Upper lobe of left lung (tissue), 6 donors: ENCODE measurements around the gene FBXL17. TPM values are rescaled to one million over a fixed set of nuclear protein-coding genes. Genes with fewer than 3 reads are reported as not detected.

Experiments used
- ATAC-seq, 2 donors: fragments of 200-7000 bp; cut with Tn5 transposase; one replicate each; pipeline ENCODE4 v1.9.1; 2022; ENCODE audit warnings: mild to moderate bottlenecking in 2 of 2, moderate library complexity in 2 of 2; ENCODE audit not compliant: low FRiP score in 2 of 2
- DNase-seq, 2 donors: peaks; one replicate each; pipeline ENCODE4 v3.0.0-alpha.2; 2019 to 2020
- H3K27ac ChIP-seq, 4 donors: fragments of 200-600 bp; sonication (generic); one replicate each; pipeline ENCODE4 v1.5.1; 2016 to 2019
- H3K27me3 ChIP-seq, 4 donors: fragments of 200-600 bp; sonication (generic); one replicate each; pipeline ENCODE4 v1.5.1; 2017 to 2019
- H3K36me3 ChIP-seq, 4 donors: fragments of 200-600 bp; sonication (generic); one replicate each; pipeline ENCODE4 v1.5.1; 2016 to 2019
- H3K4me1 ChIP-seq, 4 donors: fragments of 200-600 bp; sonication (generic); one replicate each; pipeline ENCODE4 v1.5.1; 2018 to 2019
- H3K4me3 ChIP-seq, 4 donors: fragments of 200-600 bp; sonication (generic); one replicate each; pipeline ENCODE4 v1.5.1; 2017 to 2019; ENCODE audit warnings: mild to moderate bottlenecking in 2 of 4, moderate library complexity in 1 of 4
- H3K9me3 ChIP-seq, 4 donors: fragments of 200-600 bp; sonication (generic); one replicate each; pipeline ENCODE4 v1.5.1; 2018 to 2019
- CTCF ChIP-seq, 6 experiments: fragments of 450-650 bp in 4 of 6; fragments of 200-600 bp in 2 of 6; sonication (generic) in 2 of 6; IDR thresholded peaks; one replicate each; pipeline ENCODE4 v1.5.1; 2016 to 2019; ENCODE audit warnings: antibody characterized with exemption in 6 of 6
- EP300 ChIP-seq, 4 donors: sonication (generic); formaldehyde crosslinking; IDR thresholded peaks; one replicate each; pipeline ENCODE4 v1.5.1; 2017; ENCODE audit warnings: antibody characterized with exemption in 4 of 4, control low read depth in 2 of 4
- POLR2A ChIP-seq, 4 donors: fragments of 450-650 bp; IDR thresholded peaks; one replicate each; pipeline ENCODE4 v1.5.1; 2016 to 2017; ENCODE audit warnings: antibody characterized with exemption in 4 of 4, mild to moderate bottlenecking in 2 of 4
- POLR2AphosphoS5 ChIP-seq, 2 donors: sonication (generic); formaldehyde crosslinking; IDR thresholded peaks; one replicate each; pipeline ENCODE4 v1.5.1; 2017; ENCODE audit warnings: antibody characterized with exemption in 2 of 2
- WGBS, 2 donors: methylation state at CpG; one replicate each; pipeline ENCODE4 v1.1.5; 2017 to 2018; 5-methylcytosine and 5-hydroxymethylcytosine counted together
- total RNA-seq, 6 donors: library from RNA; depleted of rRNA in 4 of 6; stranded (reverse); fragments of >200 nt in 4 of 6; gene quantifications; one replicate each; pipeline versions ENCODE4 v1.1.0 to v1.2.1, GENCODE V29; 2016 to 2021
- donor health status: DM: no; HTN: no; CAD: no; lungs with moderate emphysema.
- donor health status: DM: no; HTN: yes; CAD: no; lungs with severe emphysema.

FBXL17 gene
- total RNA-seq, 6 donors from 2014 or later: 10.0 to 47.1 (median 16.9) TPM

GRCh38 chr5:108344103-108344822 lies 37.6 kb downstream of the FBXL17 start:
- no peaks in the 10 kb centered on the region for H3K4me1 ChIP-seq
- no peak for TF ChIP-seq EP300 (IDR thresholded peaks at IDR 0.05)
- no peak for TF ChIP-seq POLR2AphosphoS5 (IDR thresholded peaks at IDR 0.05)

GRCh38 chr5:108341866-108342265 lies 40.0 kb downstream of the FBXL17 start:
- no peak overlapping the region for H3K27ac ChIP-seq
- 100% methylated on average over 1 of the region's 1 CpG for WGBS, 2 donors
- ATAC-seq: no peak
- no peaks in the 10 kb centered on the region for H3K27me3 ChIP-seq
- TF ChIP-seq CTCF (IDR thresholded peaks at IDR 0.05): no peak
- TF ChIP-seq POLR2A (IDR thresholded peaks at IDR 0.05): no peak
- no peak for TF ChIP-seq EP300 (IDR thresholded peaks at IDR 0.05)
- no peak for TF ChIP-seq POLR2AphosphoS5 (IDR thresholded peaks at IDR 0.05)
- no peak for DNase-seq
- H3K4me3 ChIP-seq: no peak overlapping the region
- H3K36me3 ChIP-seq: peaks cover 0 to 6% (median 0%) of the 10 kb centered on the region in 4 donors
- no peaks in the 10 kb centered on the region for H3K9me3 ChIP-seq
- no peaks in the 10 kb centered on the region for H3K4me1 ChIP-seq

More at GRCh38 chr5:108344103-108344822, 37.6 kb downstream of the FBXL17 start:
- no peak for DNase-seq
- Histone ChIP-seq H3K27ac (no peak overlapping the region), H3K36me3 (peaks cover 0 to 6% (median 0%) of the 10 kb centered on the region in 4 donors), H3K4me3 (no peak overlapping the region), H3K27me3 (no peaks in the 10 kb centered on the region), H3K9me3 (no peaks in the 10 kb centered on the region)
- ATAC-seq: no peak
- 86 to 88% methylated on average over 5 of the region's 5 CpGs for WGBS, 2 donors

GRCh38 chr5:108340131-108340530 lies 41.8 kb downstream of the FBXL17 start:
- 93 to 95% methylated on average over 8 of the region's 8 CpGs for WGBS, 2 donors
- no peak for TF ChIP-seq POLR2AphosphoS5 (IDR thresholded peaks at IDR 0.05)
- TF ChIP-seq POLR2A (IDR thresholded peaks at IDR 0.05): no peak
- TF ChIP-seq EP300 (IDR thresholded peaks at IDR 0.05): no peak
- no peak for TF ChIP-seq CTCF (IDR thresholded peaks at IDR 0.05)

GRCh38 chr5:108339220-108339619 lies 42.7 kb downstream of the FBXL17 start:
- ATAC-seq (no peak), DNase-seq (no peak)
- TF ChIP-seq POLR2AphosphoS5 (IDR thresholded peaks at IDR 0.05) (no peak), CTCF (IDR thresholded peaks at IDR 0.05) (no peak), POLR2A (IDR thresholded peaks at IDR 0.05) (no peak), EP300 (IDR thresholded peaks at IDR 0.05) (no peak)
- H3K27ac ChIP-seq: no peak overlapping the region
- H3K9me3 ChIP-seq: no peaks in the 10 kb centered on the region
- peaks cover 0 to 6% (median 0%) of the 10 kb centered on the region in 4 donors for H3K36me3 ChIP-seq
- H3K4me1 ChIP-seq: no peaks in the 10 kb centered on the region
- no peaks in the 10 kb centered on the region for H3K27me3 ChIP-seq
- H3K4me3 ChIP-seq: no peak overlapping the region
- 85 to 87% methylated on average over 1 of the region's 1 CpG for WGBS, 2 donors

More at GRCh38 chr5:108340131-108340530, 41.8 kb downstream of the FBXL17 start:
- H3K27ac ChIP-seq: no peak overlapping the region
- H3K4me3 ChIP-seq: no peak overlapping the region
- no peaks in the 10 kb centered on the region for H3K27me3 ChIP-seq
- peaks cover 0 to 6% (median 0%) of the 10 kb centered on the region in 4 donors for H3K36me3 ChIP-seq
- no peaks in the 10 kb centered on the region for H3K4me1 ChIP-seq
- ATAC-seq: no peak
- H3K9me3 ChIP-seq: no peaks in the 10 kb centered on the region
- no peak for DNase-seq

- Histone ChIP-seq H3K4me3 (no peak overlapping the region), H3K27me3 (no peaks in the 10 kb centered on the region), H3K9me3 (no peaks in the 10 kb centered on the region), H3K4me1 (no peaks in the 10 kb centered on the region), H3K27ac (no peak overlapping the region), H3K36me3 (no peaks in the 10 kb centered on the region)
- TF ChIP-seq CTCF (IDR thresholded peaks at IDR 0.05) (no peak), POLR2A (IDR thresholded peaks at IDR 0.05) (no peak), EP300 (IDR thresholded peaks at IDR 0.05) (no peak), POLR2AphosphoS5 (IDR thresholded peaks at IDR 0.05) (no peak)
- no peak for DNase-seq
- ATAC-seq: no peak
- 95 to 97% methylated on average over 2 of the region's 2 CpGs for WGBS, 2 donors
Measured at GRCh38 chr5:108334225-108334624, 47.7 kb downstream of the FBXL17 start.
